MM.1S (cell line): ENCODE data around the gene ARHGEF10L.

Experiments
- DNase-seq: peaks from one replicate; pipeline ENCODE4 v3.0.0-alpha.2; 2015
- H2AFZ ChIP-seq: fragments of 300-600 bp; sonication (generic); 2 replicates; pipeline ENCODE4 v1.6.0; 2016; ENCODE audit warnings: antibody characterized with exemption, low read length
- H3F3A ChIP-seq: fragments of 300-600 bp; sonication (generic); 2 replicates; pipeline ENCODE4 v1.6.1; 2016; ENCODE audit warnings: mild to moderate bottlenecking, antibody characterized with exemption, low read length, moderate library complexity, mixed read lengths; ENCODE audit not compliant: insufficient read depth
- H3K27ac ChIP-seq: fragments of 300-600 bp; sonication (generic); 2 replicates; pipeline ENCODE4 v1.5.1; 2016; ENCODE audit warnings: mild to moderate bottlenecking, low read length
- H3K27me3 ChIP-seq: fragments of 300-600 bp; sonication (generic); replicated peaks from 2 replicates; pipeline ENCODE4 v1.6.0; 2016; ENCODE audit warnings: low read length; ENCODE audit not compliant: insufficient read depth
- H3K36me3 ChIP-seq: fragments of 300-600 bp; sonication (generic); replicated peaks from 2 replicates; pipeline ENCODE4 v1.6.1; 2016; ENCODE audit warnings: mild to moderate bottlenecking, low read length, mixed read lengths; ENCODE audit not compliant: insufficient read depth
- H3K4me1 ChIP-seq: fragments of 300-600 bp; sonication (generic); 2 replicates; pipeline ENCODE4 v1.6.1; 2016; ENCODE audit warnings: low read length, mixed read lengths
- H3K4me2 ChIP-seq: fragments of 300-600 bp; sonication (generic); 2 replicates; pipeline ENCODE4 v1.6.0; 2016; ENCODE audit warnings: low read depth, low read length
- H3K4me3 ChIP-seq: fragments of 300-600 bp; sonication (generic); 2 replicates; pipeline ENCODE4 v1.5.1; 2016; ENCODE audit warnings: low read length, mixed read lengths
- H3K79me2 ChIP-seq: fragments of 300-600 bp; sonication (generic); 2 replicates; pipeline ENCODE4 v1.6.1; 2016; ENCODE audit warnings: mixed run types, low read length, mixed read lengths
- H3K9ac ChIP-seq: fragments of 300-600 bp; sonication (generic); 2 replicates; pipeline ENCODE4 v1.6.1; 2016; ENCODE audit warnings: low read length, mixed read lengths
- H3K9me2 ChIP-seq: fragments of 300-600 bp; sonication (generic); replicated peaks from 2 replicates; pipeline ENCODE4 v1.6.1; 2016; ENCODE audit warnings: mild to moderate bottlenecking, low read length, mixed read lengths; ENCODE audit not compliant: insufficient read depth
- H3K9me3 ChIP-seq: fragments of 300-600 bp; sonication (generic); replicated peaks from 2 replicates; pipeline ENCODE4 v1.6.1; 2016; ENCODE audit warnings: mild to moderate bottlenecking, low read length, mixed read lengths; ENCODE audit not compliant: insufficient read depth
- H4K20me1 ChIP-seq: fragments of 300-600 bp; sonication (generic); 2 replicates; pipeline ENCODE4 v1.6.1; 2016; ENCODE audit warnings: mild to moderate bottlenecking, low read length, moderate library complexity, mixed read lengths; ENCODE audit not compliant: insufficient read depth
- EZH2 ChIP-seq: fragments of 300-600 bp; sonication (generic); optimal IDR thresholded peaks from 2 replicates; pipeline ENCODE3; 2017; ENCODE audit warnings: low read depth, mild to moderate bottlenecking, antibody characterized with exemption, low read length, mixed read lengths
- EZH2phosphoT487 ChIP-seq: fragments of 300-600 bp; sonication (generic); IDR thresholded peaks from 2 replicates; pipeline ENCODE4 v1.6.1; 2018; ENCODE audit warnings: antibody characterized with exemption, low read length
- TF ChIP-seq, protein P1 (sequence below): fragments of 300-600 bp; sonication (generic); IDR thresholded peaks from 2 replicates; pipeline ENCODE4 v1.5.1; 2016; ENCODE audit warnings: antibody characterized with exemption, low read length, mixed read lengths

Gene ARHGEF10L

DNA sequence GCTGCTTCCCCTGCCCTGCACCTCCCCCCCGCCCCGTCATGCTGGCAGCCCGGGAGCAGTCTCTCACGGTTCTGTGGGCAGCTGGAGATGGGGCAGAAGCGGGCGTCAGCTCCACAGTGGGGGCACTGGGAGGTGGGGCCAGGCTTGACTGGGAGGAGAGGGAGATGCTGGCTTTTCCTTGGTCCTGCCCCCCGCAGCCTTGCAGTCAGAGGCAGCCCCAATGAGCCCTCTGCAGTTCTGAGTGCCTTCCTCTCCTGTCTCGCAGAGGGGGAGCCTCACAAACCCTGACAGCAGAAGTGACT lies 21.7 kb downstream of the ARHGEF10L start:
- no peaks in the 10 kb centered on the region for H3F3A ChIP-seq
- H3K36me3 ChIP-seq = no peaks in the 10 kb centered on the region
- no peak overlapping the region for H3K4me3 ChIP-seq
- peaks cover 89% of the 10 kb centered on the region for H3K27me3 ChIP-seq
- H2AFZ ChIP-seq = no peak overlapping the region
- H3K79me2 ChIP-seq = no peaks in the 10 kb centered on the region
- no peaks in the 10 kb centered on the region for H3K9me3 ChIP-seq
- DNase-seq = no peak
- TF ChIP-seq, protein P1, sequence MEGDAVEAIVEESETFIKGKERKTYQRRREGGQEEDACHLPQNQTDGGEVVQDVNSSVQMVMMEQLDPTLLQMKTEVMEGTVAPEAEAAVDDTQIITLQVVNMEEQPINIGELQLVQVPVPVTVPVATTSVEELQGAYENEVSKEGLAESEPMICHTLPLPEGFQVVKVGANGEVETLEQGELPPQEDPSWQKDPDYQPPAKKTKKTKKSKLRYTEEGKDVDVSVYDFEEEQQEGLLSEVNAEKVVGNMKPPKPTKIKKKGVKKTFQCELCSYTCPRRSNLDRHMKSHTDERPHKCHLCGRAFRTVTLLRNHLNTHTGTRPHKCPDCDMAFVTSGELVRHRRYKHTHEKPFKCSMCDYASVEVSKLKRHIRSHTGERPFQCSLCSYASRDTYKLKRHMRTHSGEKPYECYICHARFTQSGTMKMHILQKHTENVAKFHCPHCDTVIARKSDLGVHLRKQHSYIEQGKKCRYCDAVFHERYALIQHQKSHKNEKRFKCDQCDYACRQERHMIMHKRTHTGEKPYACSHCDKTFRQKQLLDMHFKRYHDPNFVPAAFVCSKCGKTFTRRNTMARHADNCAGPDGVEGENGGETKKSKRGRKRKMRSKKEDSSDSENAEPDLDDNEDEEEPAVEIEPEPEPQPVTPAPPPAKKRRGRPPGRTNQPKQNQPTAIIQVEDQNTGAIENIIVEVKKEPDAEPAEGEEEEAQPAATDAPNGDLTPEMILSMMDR = no peak
- no peaks in the 10 kb centered on the region for H4K20me1 ChIP-seq
- H3K9ac ChIP-seq = no peak overlapping the region
- H3K4me2 ChIP-seq = no peak overlapping the region
- H3K9me2 ChIP-seq = no peaks in the 10 kb centered on the region
- H3K27ac ChIP-seq = no peak overlapping the region
- H3K4me1 ChIP-seq = no peaks in the 10 kb centered on the region

DNA sequence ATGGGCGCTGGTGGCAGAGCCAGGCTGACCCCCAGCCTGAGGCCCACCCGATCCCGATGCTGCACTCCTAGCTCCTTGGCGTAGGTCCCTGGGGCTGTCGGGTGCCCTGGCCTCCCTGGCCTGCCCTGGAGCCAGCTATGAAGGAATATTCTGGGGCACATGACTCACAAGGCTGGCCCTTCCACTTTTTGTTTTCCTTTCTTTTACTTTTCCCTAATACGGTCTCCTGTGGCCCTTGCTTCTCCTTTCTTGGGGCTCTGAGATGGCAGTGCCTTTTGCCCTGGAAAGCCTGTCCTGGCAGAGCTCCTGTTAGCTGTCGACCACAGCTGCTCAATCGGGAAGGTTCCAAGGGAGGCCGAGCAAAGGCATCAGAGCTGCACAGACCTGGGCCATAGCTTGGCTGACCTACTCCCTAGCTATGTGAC lies 22.1 kb downstream of the ARHGEF10L start:
- Histone ChIP-seq H3K9ac (no peak overlapping the region), H3K9me2 (no peaks in the 10 kb centered on the region), H3K36me3 (no peaks in the 10 kb centered on the region), H3K9me3 (no peaks in the 10 kb centered on the region), H3K27ac (no peak overlapping the region), H2AFZ (no peak overlapping the region), H3K79me2 (no peaks in the 10 kb centered on the region), H4K20me1 (no peaks in the 10 kb centered on the region), H3K4me1 (no peaks in the 10 kb centered on the region), H3K4me3 (no peak overlapping the region), H3F3A (no peaks in the 10 kb centered on the region), H3K4me2 (no peak overlapping the region), H3K27me3 (peaks cover 89% of the 10 kb centered on the region)
- no peak for DNase-seq
- TF ChIP-seq EZH2 (no peak), EZH2phosphoT487 (no peak)
- TF ChIP-seq, protein P1 = no peak

DNA sequence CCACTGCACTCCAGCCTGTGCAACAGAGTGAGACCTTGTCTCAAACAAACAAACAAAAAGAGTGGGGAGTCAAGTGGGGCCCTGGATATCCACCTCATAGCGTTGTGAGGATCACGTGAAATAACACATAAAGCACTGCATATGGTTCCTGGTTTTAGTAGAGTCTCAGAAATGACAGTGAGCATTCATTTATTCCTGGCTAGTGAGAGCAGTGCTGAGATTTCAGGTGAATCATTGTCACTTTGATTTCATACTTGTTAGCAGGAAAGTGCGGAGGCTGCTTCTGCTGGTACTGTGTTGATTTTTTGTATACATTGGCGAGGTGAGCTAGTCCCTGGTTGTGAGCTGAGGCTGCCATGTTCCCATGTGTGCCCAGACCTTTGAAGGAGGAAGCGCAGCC lies 22.9 kb downstream of the ARHGEF10L start:
- no peaks in the 10 kb centered on the region for H3F3A ChIP-seq

More for the DNA sequence above, 22.9 kb downstream of the ARHGEF10L start:
- Histone ChIP-seq H3K36me3 (no peaks in the 10 kb centered on the region), H3K4me1 (no peaks in the 10 kb centered on the region), H3K4me3 (no peak overlapping the region), H3K27me3 (peaks cover 85% of the 10 kb centered on the region), H3K4me2 (no peak overlapping the region), H3K79me2 (no peaks in the 10 kb centered on the region), H3K9me3 (no peaks in the 10 kb centered on the region), H3K9ac (no peak overlapping the region), H4K20me1 (no peaks in the 10 kb centered on the region), H3K9me2 (no peaks in the 10 kb centered on the region), H2AFZ (no peak overlapping the region), H3K27ac (no peak overlapping the region)
- DNase-seq = no peak
- TF ChIP-seq EZH2phosphoT487 (no peak), EZH2 (no peak)
- TF ChIP-seq, protein P1 = no peak
